Gastroesophageal sphincter (tissue), 4 donors: ENCODE data around the gene HTRA3. TPM values are rescaled to one million over a fixed set of nuclear protein-coding genes. Genes with fewer than 3 reads are reported as not detected.

Experiments used
- ATAC-seq: fragments of 150-250 bp; one replicate; pipeline ENCODE4 v1.9.1; 2016; ENCODE audit warnings: mild to moderate bottlenecking, moderate library complexity
- H3K27ac ChIP-seq, 4 donors: fragments of 200-600 bp; sonication (generic) in 3 of 4; 1 replicate in 3 of 4; 2 replicates in 1 of 4; pipeline ENCODE4 v1.5.1; 2016 to 2019
- H3K27me3 ChIP-seq: fragments of 200-600 bp; sonication (generic); one replicate; pipeline ENCODE4 v1.5.1; 2019
- H3K36me3 ChIP-seq, 2 donors: fragments of 200-600 bp; sonication (generic); one replicate each; pipeline ENCODE4 v1.5.1; 2019; ENCODE audit warnings: control low read depth in 1 of 2
- H3K4me1 ChIP-seq, 3 donors: fragments of 200-600 bp; sonication (generic); 1 replicate in 2 of 3; 2 replicates in 1 of 3; pipeline ENCODE4 v1.5.1; 2016 to 2019; ENCODE audit warnings: control low read depth in 2 of 3
- H3K4me3 ChIP-seq, 2 donors: fragments of 200-600 bp; sonication (generic); one replicate each; pipeline ENCODE4 v1.5.1; 2019; ENCODE audit warnings: mild to moderate bottlenecking in 1 of 2, moderate library complexity in 1 of 2
- H3K9me3 ChIP-seq, 3 donors: fragments of 200-600 bp; sonication (generic); one replicate each; pipeline ENCODE4 v1.5.1; 2017 to 2019; ENCODE audit warnings: control low read depth in 2 of 3
- EP300 ChIP-seq: sonication (generic); formaldehyde crosslinking; IDR thresholded peaks from one replicate; pipeline ENCODE4 v1.6.1; 2017; ENCODE audit warnings: antibody characterized with exemption, mild to moderate bottlenecking
- POLR2A ChIP-seq, 2 donors: fragments of 450-650 bp; IDR thresholded peaks; one replicate each; pipeline ENCODE4 v1.6.1; 2017; ENCODE audit warnings: antibody characterized with exemption in 2 of 2, mild to moderate bottlenecking in 2 of 2, moderate library complexity in 1 of 2
- POLR2AphosphoS5 ChIP-seq: sonication (generic); formaldehyde crosslinking; IDR thresholded peaks from one replicate; pipeline ENCODE4 v1.6.1; 2017; ENCODE audit warnings: antibody characterized with exemption
- WGBS, 2 donors: methylation state at CpG; one replicate each; pipeline ENCODE4 v1.1.5; 2018; ENCODE audit warnings: low coverage in 1 of 2; 5-methylcytosine and 5-hydroxymethylcytosine counted together
- total RNA-seq, 4 donors: library from RNA; depleted of rRNA; stranded (reverse); fragments of >200 nt; gene quantifications; one replicate each; pipeline ENCODE4 v1.1.0, GENCODE V29; 2016
- TF ChIP-seq, protein P1 (sequence below), 4 experiments: fragments of 200-600 bp in 2 of 4; fragments of 450-650 bp in 2 of 4; sonication (generic) in 1 of 4; IDR thresholded peaks; one replicate each; pipeline ENCODE4 v1.5.1; 2017 to 2019; ENCODE audit warnings: antibody characterized with exemption in 4 of 4, mild to moderate bottlenecking in 2 of 4, moderate library complexity in 2 of 4

HTRA3 gene
- total RNA-seq, 4 donors from 2014 or later = 30.2 to 80.5 (median 59.9) TPM

DNA sequence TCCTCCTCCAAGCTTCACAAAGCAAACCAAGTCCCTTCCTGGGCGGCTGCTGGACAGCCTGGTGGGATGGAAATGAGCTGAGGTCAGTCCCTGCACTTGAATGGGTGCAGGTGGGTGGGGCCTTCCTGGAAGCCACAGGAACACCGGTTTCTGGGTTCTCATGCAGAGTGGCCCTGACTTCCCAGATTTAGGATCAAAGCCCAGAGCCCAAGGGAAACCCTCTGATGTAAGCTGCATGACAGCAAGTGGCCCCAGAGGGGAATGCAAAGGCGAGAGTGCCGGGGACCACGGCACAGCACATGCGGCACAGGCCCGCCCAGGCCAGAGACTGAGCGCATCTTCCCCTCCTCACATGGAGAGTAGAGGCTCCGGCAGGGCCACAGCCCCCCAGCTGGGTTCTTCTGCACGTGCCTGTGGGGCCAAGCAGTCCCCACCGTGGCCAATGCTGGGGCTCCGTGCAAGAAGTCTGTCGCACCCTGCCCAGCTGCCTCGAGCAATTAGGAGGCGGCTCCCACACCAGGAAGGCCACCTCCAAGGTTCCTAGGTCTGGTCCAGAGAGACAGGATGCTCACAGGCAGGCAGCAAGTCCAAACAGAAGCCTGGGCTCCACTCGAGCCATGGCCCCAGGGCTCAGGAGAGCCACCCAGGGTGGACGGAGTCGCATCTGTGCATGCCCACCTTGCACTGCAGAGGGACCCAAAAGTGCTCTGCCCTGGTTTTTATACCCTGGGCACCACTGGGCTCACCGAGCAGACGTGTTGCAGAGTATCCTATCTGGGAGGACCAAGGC lies 83.0 kb downstream of the HTRA3 start:
- ATAC-seq = peak; percentile 10
- H3K27ac ChIP-seq = peak overlapping the region in 1 of 4 donors; percentile 30
- TF ChIP-seq, protein P1, sequence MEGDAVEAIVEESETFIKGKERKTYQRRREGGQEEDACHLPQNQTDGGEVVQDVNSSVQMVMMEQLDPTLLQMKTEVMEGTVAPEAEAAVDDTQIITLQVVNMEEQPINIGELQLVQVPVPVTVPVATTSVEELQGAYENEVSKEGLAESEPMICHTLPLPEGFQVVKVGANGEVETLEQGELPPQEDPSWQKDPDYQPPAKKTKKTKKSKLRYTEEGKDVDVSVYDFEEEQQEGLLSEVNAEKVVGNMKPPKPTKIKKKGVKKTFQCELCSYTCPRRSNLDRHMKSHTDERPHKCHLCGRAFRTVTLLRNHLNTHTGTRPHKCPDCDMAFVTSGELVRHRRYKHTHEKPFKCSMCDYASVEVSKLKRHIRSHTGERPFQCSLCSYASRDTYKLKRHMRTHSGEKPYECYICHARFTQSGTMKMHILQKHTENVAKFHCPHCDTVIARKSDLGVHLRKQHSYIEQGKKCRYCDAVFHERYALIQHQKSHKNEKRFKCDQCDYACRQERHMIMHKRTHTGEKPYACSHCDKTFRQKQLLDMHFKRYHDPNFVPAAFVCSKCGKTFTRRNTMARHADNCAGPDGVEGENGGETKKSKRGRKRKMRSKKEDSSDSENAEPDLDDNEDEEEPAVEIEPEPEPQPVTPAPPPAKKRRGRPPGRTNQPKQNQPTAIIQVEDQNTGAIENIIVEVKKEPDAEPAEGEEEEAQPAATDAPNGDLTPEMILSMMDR (IDR thresholded peaks at IDR 0.05) = no peak
- TF ChIP-seq POLR2AphosphoS5 (no peak), EP300 (no peak), POLR2A (IDR thresholded peaks at IDR 0.05) (no peak)
- H3K9me3 ChIP-seq = no peaks in the 10 kb centered on the region
- H3K36me3 ChIP-seq = no peaks in the 10 kb centered on the region
- 70% methylated on average over 2 of the region's 20 CpGs; no CpG with 5 or more reads in 1 of the 2 donors for WGBS, 2 donors
- H3K4me1 ChIP-seq = peaks cover 0 to 55% (median 14%) of the 10 kb centered on the region in 3 donors
- H3K27me3 ChIP-seq = no peaks in the 10 kb centered on the region
- no peak overlapping the region for H3K4me3 ChIP-seq

DNA sequence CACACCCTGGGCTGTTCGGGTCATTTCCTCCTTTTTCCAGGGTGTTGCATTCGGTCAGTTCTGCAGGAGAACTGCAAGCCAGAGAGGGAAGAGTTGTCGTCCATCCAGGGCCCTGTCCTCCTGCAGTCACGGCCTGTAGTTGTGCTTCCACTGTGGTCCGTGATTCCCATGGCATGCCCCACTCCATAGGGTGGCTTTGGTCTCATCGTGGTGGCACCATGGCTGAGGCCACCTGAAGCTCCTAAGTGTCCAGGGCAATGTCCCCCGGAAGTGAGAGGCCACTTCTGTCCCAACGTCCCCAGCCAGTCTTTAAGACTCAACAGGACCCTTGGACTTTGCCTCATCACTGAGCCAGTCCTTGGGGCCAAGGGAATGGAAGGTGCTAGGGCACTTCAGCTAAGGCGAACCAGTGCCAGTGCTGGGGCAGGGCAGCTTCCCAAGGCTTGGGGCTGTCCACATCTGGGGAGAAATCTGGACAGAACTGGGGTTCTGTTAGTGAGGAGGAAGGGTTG lies 83.7 kb downstream of the HTRA3 start:
- no peaks in the 10 kb centered on the region for H3K9me3 ChIP-seq
- H3K27me3 ChIP-seq = no peaks in the 10 kb centered on the region
- TF ChIP-seq POLR2A (IDR thresholded peaks at IDR 0.05) (no peak), POLR2AphosphoS5 (no peak), EP300 (no peak)
- TF ChIP-seq, protein P1 (IDR thresholded peaks at IDR 0.05) = no peak
- 80% methylated on average over 2 of the region's 9 CpGs; no CpG with 5 or more reads in 1 of the 2 donors for WGBS, 2 donors
- H3K4me3 ChIP-seq = no peak overlapping the region
- no peak overlapping the region for H3K27ac ChIP-seq
- no peaks in the 10 kb centered on the region for H3K36me3 ChIP-seq
- ATAC-seq = no peak
- H3K4me1 ChIP-seq = peaks cover 0 to 60% (median 14%) of the 10 kb centered on the region in 3 donors

DNA sequence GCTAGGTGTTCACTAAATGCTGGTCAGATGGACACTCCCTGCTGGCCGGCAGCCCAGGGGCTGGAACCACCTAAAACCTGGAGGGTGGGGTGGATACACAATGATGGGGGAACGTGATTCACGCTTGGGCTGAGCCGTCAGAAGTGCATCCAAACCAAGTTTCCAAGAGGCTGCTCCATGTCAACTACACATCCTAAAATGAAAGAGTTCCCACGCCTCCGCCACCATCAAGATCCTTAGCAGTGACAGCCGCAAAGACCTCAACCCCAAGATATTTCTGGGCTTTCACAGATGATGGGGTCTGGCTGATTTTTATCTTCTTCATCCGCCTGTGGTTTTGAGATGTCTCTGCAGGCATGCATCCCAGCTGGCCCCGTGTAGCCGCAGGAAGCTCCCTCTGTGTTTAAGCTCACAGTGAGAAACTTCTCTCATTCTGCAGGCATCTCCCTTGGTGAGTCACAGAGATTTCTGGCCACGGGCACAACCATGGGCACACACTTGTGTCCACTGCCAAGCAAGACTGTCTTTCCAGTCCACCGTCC lies 84.4 kb downstream of the HTRA3 start:
- Histone ChIP-seq H3K9me3 (no peaks in the 10 kb centered on the region), H3K27me3 (no peaks in the 10 kb centered on the region), H3K36me3 (no peaks in the 10 kb centered on the region), H3K4me3 (no peak overlapping the region), H3K4me1 (peaks cover 0 to 62% (median 14%) of the 10 kb centered on the region in 3 donors), H3K27ac (no peak overlapping the region)
- 60 to 96% methylated on average over 1 to 4 of the region's 12 CpGs for WGBS, 2 donors
- peak; percentile 13 for ATAC-seq
- TF ChIP-seq POLR2A (IDR thresholded peaks at IDR 0.05) (no peak), EP300 (no peak), POLR2AphosphoS5 (no peak)
- TF ChIP-seq, protein P1 (IDR thresholded peaks at IDR 0.05) = no peak

DNA sequence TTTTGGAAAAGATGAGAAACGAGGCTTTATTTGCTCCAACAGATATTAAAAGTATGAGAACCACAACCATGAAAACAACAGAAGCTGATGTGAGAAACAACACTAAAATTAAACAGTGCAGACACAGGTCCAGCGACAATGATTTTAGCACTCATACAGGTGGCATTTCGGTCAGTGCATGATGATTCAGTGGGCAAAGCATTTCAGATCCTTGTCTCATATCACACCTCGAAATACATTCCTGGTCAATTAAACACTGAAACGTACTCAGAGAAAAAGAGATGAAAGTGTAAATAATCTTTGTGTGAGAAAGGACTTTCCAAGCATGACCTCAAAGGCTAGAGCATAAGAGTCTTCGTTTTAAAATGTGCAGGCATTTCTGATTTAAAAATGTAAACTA lies 85.8 kb downstream of the HTRA3 start:
- 36 to 37% methylated on average over 6 of the region's 6 CpGs for WGBS, 2 donors
- TF ChIP-seq, protein P1 (IDR thresholded peaks at IDR 0.05) = no peak
- TF ChIP-seq POLR2A (IDR thresholded peaks at IDR 0.05) (no peak), EP300 (no peak), POLR2AphosphoS5 (no peak)
- H3K27me3 ChIP-seq = no peaks in the 10 kb centered on the region
- no peak for ATAC-seq
- peaks cover 0 to 69% (median 14%) of the 10 kb centered on the region in 3 donors for H3K4me1 ChIP-seq
- H3K27ac ChIP-seq = peak overlapping the region in 2 of 4 donors; percentile 16 to 33
- no peaks in the 10 kb centered on the region for H3K9me3 ChIP-seq
- H3K4me3 ChIP-seq = no peak overlapping the region
- H3K36me3 ChIP-seq = no peaks in the 10 kb centered on the region
